Uterus (tissue), 2 donors: ENCODE results near the gene P2RX7.

Experiments
- CTCF ChIP-seq, 4 experiments: fragments of 200-600 bp in 2 of 4; fragments of 450-650 bp in 2 of 4; sonication (generic) in 2 of 4; IDR thresholded peaks; one replicate each; pipeline ENCODE4 v1.5.1; 2016 to 2019; ENCODE audit warnings: antibody characterized with exemption in 4 of 4, mild to moderate bottlenecking in 2 of 4, moderate library complexity in 1 of 4
- POLR2A ChIP-seq, 2 donors: fragments of 450-650 bp; IDR thresholded peaks; one replicate each; pipeline ENCODE4 v1.6.1; 2016; ENCODE audit warnings: antibody characterized with exemption in 2 of 2, mild to moderate bottlenecking in 1 of 2, moderate library complexity in 1 of 2

- TF ChIP-seq CTCF (IDR thresholded peaks at IDR 0.05) (no peak), POLR2A (IDR thresholded peaks at IDR 0.05) (no peak)
These were observed 80.2 kb downstream of the P2RX7 start for GRCh38 chr12:121212875-121213274.
